GM12891 (cell line): ENCODE measurements around the gene LIPJ.

Experiments
- DNase-seq: peaks from one replicate; pipeline ENCODE4 v3.0.0; 2011; ENCODE audit warnings: low spot score; ENCODE audit not compliant: insufficient read length
- FAIRE-seq: peaks from 2 replicates; lab custom pipeline; 2011; peaks lifted over from hg19 to GRCh38; lab: Jason Lieb, UNC
- PAX5 ChIP-seq: IDR thresholded peaks from 2 replicates; pipeline ENCODE4 v1.6.1; 2011; ENCODE audit warnings: low read length, moderate library complexity, mild to moderate bottlenecking; ENCODE audit not compliant: insufficient read depth, severe bottlenecking
- POLR2A ChIP-seq: IDR thresholded peaks from 2 replicates; pipeline ENCODE4 v1.6.1; 2011; ENCODE audit warnings: low read depth, low read length, control low read depth
- POLR2AphosphoS5 ChIP-seq: IDR thresholded peaks from 2 replicates; pipeline ENCODE4 v1.6.1; 2011; ENCODE audit warnings: low read depth, low read length, control low read depth
- POU2F2 ChIP-seq: IDR thresholded peaks from 2 replicates; pipeline ENCODE4 v1.6.1; 2011; ENCODE audit warnings: low read depth, mild to moderate bottlenecking, control low read depth, low read length, moderate library complexity
- SPI1 ChIP-seq: IDR thresholded peaks from 2 replicates; pipeline ENCODE4 v1.6.1; 2011; ENCODE audit warnings: low read depth, low read length, control low read depth
- TAF1 ChIP-seq: IDR thresholded peaks from 2 replicates; pipeline ENCODE4 v1.6.1; 2011; ENCODE audit warnings: low read depth, low read length, control low read depth

The LIPJ gene

DNA sequence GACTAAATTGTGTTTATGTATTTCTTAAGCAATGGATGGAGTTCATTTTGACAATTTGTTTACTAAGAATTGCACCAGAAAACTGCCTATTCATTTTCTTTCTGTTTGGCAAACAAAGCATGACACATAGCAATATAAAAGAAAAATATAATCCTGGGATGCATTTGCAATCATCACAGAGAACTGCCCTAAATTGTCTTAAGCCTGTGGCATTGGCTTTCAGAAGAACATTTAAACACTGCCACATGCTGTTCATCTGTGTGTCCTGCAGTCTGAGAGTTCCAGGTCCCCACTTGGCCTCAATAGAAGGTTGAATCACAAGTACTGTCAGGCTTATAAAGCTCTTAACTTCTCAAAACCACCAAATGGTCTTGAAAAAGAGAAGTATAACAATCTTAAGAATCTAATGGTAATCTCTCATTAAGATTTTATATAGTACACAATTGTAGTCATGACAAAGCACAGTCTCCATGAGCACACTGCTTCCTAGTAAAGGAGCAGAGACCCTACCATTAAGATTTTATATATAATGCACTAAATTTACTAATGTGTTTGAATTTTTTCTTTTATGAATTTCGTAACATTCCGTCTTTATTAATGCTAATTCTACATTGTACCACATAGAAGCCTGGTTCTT lies 33.3 kb upstream of the LIPJ start:
- TF ChIP-seq POU2F2 (no peak), POLR2A (no peak), TAF1 (no peak), SPI1 (no peak), POLR2AphosphoS5 (no peak), PAX5 (no peak)
- no peak for DNase-seq
- peak; percentile 94 for FAIRE-seq

DNA sequence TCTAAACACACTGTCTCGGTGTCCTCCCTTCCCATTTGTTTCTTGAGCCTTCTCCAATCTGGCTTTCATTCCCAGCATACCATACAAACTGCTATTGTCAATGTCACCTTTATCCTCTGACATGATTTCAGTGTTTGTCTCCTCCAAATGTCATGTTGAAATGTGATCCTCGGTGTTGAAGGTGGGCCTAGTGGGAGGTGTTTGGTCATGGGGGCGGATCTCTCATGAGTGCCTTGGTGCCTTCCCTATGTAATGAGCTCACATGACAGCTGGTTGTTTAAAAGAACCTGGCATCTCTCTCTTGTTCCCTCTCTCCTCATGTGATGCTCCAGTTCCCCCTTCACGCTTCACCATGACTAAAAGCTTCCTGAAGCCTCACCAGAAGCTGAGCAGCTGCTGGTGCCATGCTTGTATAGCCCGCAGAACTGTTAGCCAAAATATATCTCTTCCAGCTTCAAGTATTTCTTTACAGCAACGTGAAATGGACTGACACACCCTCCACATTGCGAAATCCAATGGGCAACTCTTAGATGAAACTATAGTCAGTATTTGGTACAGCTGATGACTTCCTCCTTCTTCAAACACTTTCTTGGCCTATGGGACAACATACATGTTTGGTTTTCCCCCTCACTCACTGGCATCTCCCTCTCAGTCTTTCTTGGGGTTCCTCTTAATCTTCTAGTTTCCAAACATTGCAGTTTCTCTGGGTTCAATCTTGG lies 31.2 kb upstream of the LIPJ start:
- FAIRE-seq (peak; percentile 69), DNase-seq (no peak)
- TF ChIP-seq TAF1 = no peak
- no peak for TF ChIP-seq POU2F2
- no peak for TF ChIP-seq POLR2AphosphoS5
- TF ChIP-seq POLR2A = no peak
- no peak for TF ChIP-seq PAX5

DNA sequence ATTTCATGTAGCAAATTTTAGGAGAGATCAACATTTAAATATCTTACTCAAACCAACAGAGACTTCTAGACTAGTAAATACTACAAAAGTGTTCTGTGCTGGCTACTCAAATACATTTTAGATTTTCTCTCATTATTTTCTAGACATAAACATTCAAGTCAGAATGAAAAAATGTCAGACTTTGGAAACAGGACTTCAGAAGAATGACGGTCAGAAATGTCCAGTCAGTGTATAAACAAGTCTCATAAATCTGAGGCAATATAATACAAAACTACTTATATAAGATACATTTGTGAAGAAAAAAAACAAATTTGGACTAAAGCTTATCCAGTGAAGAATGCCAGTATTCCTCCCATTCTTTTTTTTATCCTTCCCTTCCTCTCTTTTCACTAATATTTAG lies 29.3 kb upstream of the LIPJ start:
- FAIRE-seq = no peak
- no peak for DNase-seq
- TF ChIP-seq PAX5 (no peak), POLR2A (no peak), TAF1 (no peak), POU2F2 (no peak), POLR2AphosphoS5 (no peak), SPI1 (no peak)

DNA sequence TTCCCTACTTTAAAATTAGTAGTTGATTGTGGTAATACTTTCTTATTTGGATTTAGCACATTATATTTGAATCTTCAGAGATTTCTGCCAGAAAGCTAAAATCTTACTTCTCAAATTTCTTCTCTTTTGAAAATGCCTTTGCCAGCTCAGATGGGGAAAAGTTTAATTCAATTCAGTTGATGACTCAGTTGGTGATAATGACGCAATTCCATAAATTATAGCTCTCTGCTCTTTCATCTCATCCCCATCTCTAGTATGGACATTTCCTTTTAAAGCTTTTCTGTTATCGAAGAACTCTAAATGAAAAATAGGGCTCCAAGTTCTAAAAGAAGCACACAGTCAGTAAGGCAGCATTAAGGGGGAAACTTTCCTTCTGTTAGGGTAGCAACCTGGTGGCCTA lies 28.9 kb upstream of the LIPJ start:
- TF ChIP-seq SPI1 (no peak), POLR2A (no peak), POLR2AphosphoS5 (no peak), PAX5 (no peak), POU2F2 (no peak), TAF1 (no peak)
- FAIRE-seq (no peak), DNase-seq (no peak)

DNA sequence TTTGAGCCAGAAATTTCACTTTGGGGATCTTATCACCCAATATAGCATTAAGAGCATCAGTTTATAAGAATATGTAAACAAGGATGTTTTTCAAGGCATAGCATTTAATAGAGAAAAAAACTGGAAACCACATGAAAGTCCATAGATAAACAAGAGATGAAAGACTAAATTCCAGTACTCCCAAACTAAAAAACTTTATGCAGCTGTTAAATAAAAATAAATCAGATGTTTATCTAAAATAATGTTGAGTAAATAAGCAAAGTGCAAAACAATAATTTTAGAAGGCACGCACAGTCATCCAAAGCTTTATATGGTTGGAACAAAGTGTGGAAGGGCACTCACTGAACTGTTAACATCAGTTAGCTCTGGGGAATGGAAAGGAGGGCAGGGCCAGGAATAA lies 24.4 kb upstream of the LIPJ start:
- DNase-seq (no peak), FAIRE-seq (no peak)
- no peak for TF ChIP-seq POLR2AphosphoS5
- TF ChIP-seq SPI1 = no peak
- no peak for TF ChIP-seq TAF1
- no peak for TF ChIP-seq PAX5
- no peak for TF ChIP-seq POU2F2
- no peak for TF ChIP-seq POLR2A

DNA sequence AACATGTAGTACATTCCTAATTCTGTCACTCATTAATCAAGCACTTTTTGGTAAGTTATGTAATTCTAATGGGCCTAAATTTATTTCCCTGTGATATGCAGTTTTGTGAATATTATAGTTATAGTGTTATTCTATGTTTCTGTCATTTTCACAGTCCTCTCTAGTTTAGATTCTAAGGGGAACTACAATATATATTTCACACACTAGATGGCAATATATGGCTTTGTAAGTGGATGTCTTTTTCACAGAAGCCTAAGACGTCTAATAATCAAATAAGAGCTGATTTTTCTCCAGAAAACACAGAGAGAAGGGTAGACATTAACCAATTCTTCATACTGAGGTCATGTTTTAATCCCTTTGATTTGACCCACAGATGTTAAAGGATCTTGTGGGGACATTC lies 21.5 kb upstream of the LIPJ start:
- TF ChIP-seq PAX5 = no peak
- FAIRE-seq = no peak
- DNase-seq = no peak

DNA sequence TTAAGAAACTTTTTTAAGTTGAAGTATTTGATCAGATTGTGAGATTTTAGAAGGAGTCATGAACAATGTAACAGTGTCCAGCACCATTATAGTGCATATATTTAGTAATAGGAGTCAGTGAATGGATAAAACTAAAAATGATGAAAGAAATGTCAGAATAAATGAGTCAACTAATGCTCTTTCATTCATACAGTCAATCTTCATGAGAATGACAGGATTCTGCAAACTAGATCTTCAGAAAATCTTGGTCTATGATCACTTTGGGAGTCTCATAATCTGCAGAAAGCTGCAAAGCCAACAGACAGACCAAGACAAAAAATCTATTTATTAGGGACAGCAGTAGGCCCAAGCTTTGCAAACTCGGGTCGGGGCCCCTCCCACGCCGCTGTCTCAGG lies 4.2 kb upstream of the LIPJ start:
- no peak for DNase-seq
- FAIRE-seq = peak; percentile 28
- TF ChIP-seq TAF1 = no peak

DNA sequence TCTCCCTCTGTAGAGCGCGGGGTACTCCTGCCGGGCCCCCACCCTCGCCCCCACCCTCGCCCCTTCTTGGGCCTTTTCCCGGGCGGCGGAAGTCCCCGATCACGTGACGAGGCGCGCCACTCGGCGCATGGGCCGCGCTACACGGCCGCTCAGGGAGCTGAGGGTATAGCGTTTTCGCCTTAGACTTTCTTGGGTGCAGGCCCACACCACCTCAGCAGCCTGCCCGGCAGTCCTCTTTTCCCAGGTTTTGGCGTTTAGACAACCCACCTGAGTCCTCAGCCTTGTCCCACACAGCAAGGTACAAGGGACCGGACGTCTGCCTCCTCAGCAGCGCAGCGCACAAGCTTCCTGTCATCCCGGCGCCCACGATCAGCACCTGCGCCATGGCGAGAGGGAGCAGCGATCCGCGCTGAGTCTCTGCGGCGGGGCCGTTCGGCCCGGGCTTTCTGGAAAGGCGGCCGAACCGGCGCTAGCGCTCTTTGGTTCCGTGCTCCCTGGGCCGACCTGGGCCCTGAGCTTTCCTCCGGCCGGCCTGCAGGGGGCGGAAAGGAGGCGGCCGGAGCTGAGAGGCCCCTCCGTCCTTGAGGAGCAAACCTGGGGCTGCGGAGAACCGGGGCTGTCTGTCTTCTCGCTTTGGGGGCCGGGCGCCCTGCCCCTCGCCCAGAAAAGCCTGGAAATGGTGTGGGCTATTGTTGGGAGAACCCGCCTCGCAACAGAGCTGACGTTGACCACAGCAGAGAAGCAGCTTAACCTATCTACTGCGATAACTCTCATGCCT lies 3.6 kb upstream of the LIPJ start, which contains the start of gene RNLS:
TSS of gene RNLS (minus strand) at position 513 of the 778 bp plus-strand sequence.
- FAIRE-seq = peak; percentile 92
- peak; percentile 48 for DNase-seq
- no peak for TF ChIP-seq PAX5
- peak; percentile 85 for TF ChIP-seq POLR2AphosphoS5
- TF ChIP-seq TAF1 = peak; percentile 50
- 0 out of 2 replicates have a peak, but pooled peaks have one; percentile 20 for TF ChIP-seq POU2F2
- peak; percentile 80 for TF ChIP-seq POLR2A
- no peak for TF ChIP-seq SPI1

DNA sequence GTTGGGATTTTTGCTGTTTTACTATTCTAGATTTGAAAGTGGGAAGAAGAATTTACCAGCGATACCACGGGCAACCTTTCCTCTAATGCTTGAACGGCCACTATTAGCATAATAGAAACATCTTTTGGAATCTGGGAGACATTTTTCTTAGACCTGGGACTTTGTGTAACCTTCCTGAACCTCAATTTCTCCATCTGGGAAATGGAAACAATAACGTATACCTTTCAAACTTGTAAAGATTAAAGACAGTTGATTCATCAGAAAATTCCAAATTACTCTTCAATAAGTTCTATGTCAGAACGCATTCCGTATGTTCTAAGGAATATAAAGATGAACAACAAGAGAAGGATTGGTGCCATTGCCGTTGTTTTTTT lies 3.0 kb upstream of the LIPJ start:
- no peak for TF ChIP-seq POU2F2
- TF ChIP-seq PAX5 = no peak
- TF ChIP-seq TAF1 = no peak
- TF ChIP-seq SPI1 = no peak
- no peak for TF ChIP-seq POLR2AphosphoS5
- no peak for TF ChIP-seq POLR2A
- FAIRE-seq = no peak
- DNase-seq = no peak
